ENCODE data around the gene PAPPA. TPM values are rescaled to one million over a fixed set of nuclear protein-coding genes. Genes with fewer than 3 reads are reported as not detected.

The PAPPA gene
- total RNA-seq, 2 experiments from 2014 or later = not detected

DNA sequence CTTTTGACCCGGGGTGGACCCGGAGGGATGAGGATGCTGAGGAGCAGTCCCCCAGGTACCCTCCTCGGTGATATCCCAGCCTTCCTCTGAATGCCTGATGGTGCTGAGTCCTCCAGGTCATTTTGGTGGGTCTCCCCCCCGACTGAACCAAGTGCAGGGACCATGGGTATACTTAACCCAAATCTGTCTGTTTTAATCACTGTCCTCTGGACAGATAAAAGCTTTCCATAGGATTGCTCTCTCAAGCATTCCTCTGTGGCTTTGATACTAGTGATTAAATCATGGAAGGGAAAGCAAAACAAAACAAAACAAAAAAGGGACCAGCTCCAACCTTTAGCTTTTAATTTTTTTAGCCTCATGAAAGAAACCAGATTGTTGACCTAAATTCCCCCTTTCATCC is 26.0 kb downstream of the PAPPA start:
- H3K4me1 Mint-ChIP-seq = no peaks in the 10 kb centered on the region
- no peak overlapping the region for H3K27ac Mint-ChIP-seq
- no peak for ATAC-seq (ENCODE audit: low read depth)

GRCh38 chr9:116181853-116182610 is 28.4 kb downstream of the PAPPA start:
- Mint-ChIP-seq H3K27ac (no peak overlapping the region), H3K27me3 (no peaks in the 10 kb centered on the region), H3K36me3 (no peaks in the 10 kb centered on the region), H3K4me1 (no peaks in the 10 kb centered on the region), H3K9me3 (no peaks in the 10 kb centered on the region), H3K4me3 (no peak overlapping the region)
- no peak for DNase-seq
- POLR2A ChIA-PET = no interaction called here
- no peak for ATAC-seq (ENCODE audit: low read depth)

More for the DNA sequence above, 26.0 kb downstream of the PAPPA start:
- POLR2A ChIA-PET = no interaction called here
- Mint-ChIP-seq H3K4me3 (no peak overlapping the region), H3K27me3 (no peaks in the 10 kb centered on the region), H3K36me3 (no peaks in the 10 kb centered on the region), H3K9me3 (no peaks in the 10 kb centered on the region)
- no peak for DNase-seq

DNA sequence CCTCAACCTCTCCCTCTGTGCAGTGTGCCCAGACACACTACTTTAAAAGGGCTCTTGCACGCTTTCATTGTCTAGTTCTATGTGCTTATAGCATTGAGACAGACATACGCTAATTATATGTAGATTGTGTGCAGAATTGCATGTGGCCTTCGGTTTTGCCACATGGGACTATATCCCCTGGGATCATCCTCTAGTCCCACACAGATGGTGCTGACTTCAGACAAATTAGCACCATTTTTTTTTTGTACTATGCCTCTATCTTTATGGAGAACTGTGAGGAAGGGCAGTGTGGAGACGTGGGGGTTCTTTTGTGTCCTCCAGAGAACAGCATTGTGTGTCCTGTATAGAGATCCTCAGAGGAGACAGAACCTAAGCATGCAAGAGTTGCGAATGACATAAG is 29.3 kb downstream of the PAPPA start:
- no peaks in the 10 kb centered on the region for H3K27me3 Mint-ChIP-seq

DNA sequence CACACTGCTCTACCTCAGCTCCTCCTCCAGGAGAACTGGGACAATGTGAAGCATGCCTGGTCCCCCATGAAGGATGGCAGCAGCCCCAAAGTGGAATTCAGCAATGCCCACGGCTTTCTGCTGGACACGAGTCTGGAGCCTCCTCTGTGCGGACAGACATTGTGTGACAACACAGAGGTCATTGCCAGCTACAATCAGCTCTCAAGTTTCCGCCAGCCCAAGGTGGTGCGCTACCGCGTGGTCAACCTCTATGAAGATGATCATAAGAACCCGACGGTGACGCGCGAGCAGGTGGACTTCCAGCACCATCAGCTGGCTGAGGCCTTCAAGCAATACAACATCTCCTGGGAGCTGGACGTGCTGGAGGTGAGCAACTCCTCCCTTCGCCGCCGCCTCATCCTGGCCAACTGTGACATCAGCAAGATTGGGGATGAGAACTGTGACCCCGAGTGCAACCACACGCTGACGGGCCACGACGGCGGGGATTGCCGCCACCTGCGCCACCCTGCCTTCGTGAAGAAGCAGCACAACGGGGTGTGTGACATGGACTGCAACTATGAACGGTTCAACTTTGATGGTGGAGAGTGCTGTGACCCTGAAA is 34.1 kb downstream of the PAPPA start:
- Mint-ChIP-seq H3K36me3 (no peaks in the 10 kb centered on the region), H3K27ac (no peak overlapping the region), H3K4me3 (no peak overlapping the region), H3K4me1 (no peaks in the 10 kb centered on the region), H3K27me3 (no peaks in the 10 kb centered on the region), H3K9me3 (no peaks in the 10 kb centered on the region)
- DNase-seq (no peak), ATAC-seq (ENCODE audit: low read depth) (no peak)
- POLR2A ChIA-PET = no interaction called here

More for the DNA sequence above, 29.3 kb downstream of the PAPPA start:
- H3K9me3 Mint-ChIP-seq = no peaks in the 10 kb centered on the region
- H3K36me3 Mint-ChIP-seq = no peaks in the 10 kb centered on the region
- POLR2A ChIA-PET = no interaction called here
- no peak overlapping the region for H3K27ac Mint-ChIP-seq
- DNase-seq (no peak), ATAC-seq (ENCODE audit: low read depth) (no peak)
- H3K4me3 Mint-ChIP-seq = no peak overlapping the region
- H3K4me1 Mint-ChIP-seq = no peaks in the 10 kb centered on the region

DNA sequence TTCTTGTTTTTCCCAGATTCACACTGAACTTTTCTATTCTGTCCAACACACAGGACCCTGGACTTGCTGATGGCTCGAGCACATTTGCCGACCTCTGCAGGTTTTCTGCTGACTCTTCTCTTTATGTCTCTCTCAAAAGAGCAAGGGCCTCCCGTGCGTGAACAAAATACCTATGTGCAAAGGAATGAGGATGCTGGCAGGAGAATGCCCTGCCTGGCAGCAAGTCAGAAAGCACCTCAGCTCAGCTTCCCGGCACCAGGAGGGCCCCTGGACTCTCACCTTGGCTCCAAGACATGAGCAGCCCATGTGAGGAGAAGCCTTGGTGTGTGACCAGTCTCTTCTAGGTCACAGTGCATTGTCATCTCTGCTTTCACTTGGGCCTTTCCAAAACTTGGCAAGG is 36.1 kb downstream of the PAPPA start:
- Mint-ChIP-seq H3K9me3 (no peaks in the 10 kb centered on the region), H3K27me3 (no peaks in the 10 kb centered on the region), H3K36me3 (no peaks in the 10 kb centered on the region), H3K4me3 (no peak overlapping the region), H3K27ac (no peak overlapping the region), H3K4me1 (no peaks in the 10 kb centered on the region)
- ATAC-seq (ENCODE audit: low read depth) (no peak), DNase-seq (no peak)
- POLR2A ChIA-PET = no interaction called here

DNA sequence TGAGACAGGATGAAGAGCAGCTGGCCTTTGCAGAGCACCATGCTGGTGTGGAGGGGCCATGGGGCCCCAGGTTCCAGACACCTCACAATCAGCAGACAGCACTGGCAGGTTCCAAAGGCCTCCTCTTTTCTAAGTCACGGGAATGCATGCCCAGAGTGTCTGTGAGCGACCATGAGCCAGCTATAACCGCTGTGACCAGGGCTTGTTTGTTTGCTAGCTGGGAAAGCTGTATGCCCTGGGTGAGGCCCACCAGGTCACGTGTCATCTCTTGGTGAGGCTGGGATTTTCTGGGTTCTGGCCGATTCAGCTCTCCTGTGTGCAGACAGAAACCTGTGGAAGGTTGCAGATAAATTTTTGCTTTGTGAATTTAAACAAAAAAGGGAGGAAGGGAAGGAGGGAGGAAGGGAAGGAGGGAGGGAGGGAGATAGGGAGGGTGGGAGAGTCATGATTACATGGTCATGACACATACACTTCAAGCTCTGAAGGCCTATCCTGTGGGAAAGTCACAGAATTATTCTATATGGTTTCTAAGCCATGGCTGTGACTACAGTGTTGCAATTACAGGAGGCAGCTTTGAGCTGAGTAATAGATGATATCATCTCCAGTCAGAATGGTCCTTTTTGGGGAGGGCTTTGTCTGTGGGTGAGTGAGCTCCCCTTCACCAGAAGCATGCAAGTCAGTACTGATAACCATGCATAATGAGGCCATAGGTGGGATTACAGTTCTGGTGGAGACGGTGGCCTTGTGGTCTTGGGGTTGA is 37.2 kb downstream of the PAPPA start:
- no peak for ATAC-seq (ENCODE audit: low read depth)

GRCh38 chr9:116191576-116192415 is 38.2 kb downstream of the PAPPA start:
- Mint-ChIP-seq H3K36me3 (no peaks in the 10 kb centered on the region), H3K27ac (no peak overlapping the region), H3K27me3 (no peaks in the 10 kb centered on the region), H3K9me3 (no peaks in the 10 kb centered on the region), H3K4me1 (no peaks in the 10 kb centered on the region), H3K4me3 (no peak overlapping the region)
- POLR2A ChIA-PET = no interaction called here
- DNase-seq (no peak), ATAC-seq (ENCODE audit: low read depth) (no peak)

More for the DNA sequence above, 37.2 kb downstream of the PAPPA start:
- Mint-ChIP-seq H3K4me1 (no peaks in the 10 kb centered on the region), H3K27ac (no peak overlapping the region), H3K27me3 (no peaks in the 10 kb centered on the region), H3K36me3 (no peaks in the 10 kb centered on the region), H3K9me3 (no peaks in the 10 kb centered on the region), H3K4me3 (no peak overlapping the region)
- no peak for DNase-seq
- POLR2A ChIA-PET = no interaction called here

DNA sequence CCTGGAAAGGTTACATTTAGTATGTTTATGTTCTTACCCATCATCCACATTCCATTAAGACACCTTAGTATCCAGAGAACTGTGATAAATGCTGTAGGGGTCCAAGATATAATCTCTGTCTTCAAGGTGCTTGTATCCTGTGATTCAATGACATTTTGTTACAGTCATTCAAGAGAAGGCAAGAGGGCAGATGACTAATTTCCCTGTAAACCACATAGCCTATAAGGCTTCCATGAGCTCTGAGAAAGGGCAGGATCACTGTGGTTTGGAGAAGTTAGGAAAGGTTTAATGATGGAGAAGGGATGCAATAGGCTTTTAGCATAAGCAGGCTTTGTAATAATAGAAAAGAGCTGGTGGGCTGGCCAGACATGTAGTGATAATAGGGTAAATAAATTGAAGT is 40.0 kb downstream of the PAPPA start:
- POLR2A ChIA-PET = no interaction called here
- no peaks in the 10 kb centered on the region for H3K36me3 Mint-ChIP-seq
- ATAC-seq (ENCODE audit: low read depth) (no peak), DNase-seq (no peak)
- H3K27ac Mint-ChIP-seq = no peak overlapping the region
- H3K4me3 Mint-ChIP-seq = no peak overlapping the region
- no peaks in the 10 kb centered on the region for H3K9me3 Mint-ChIP-seq
- H3K4me1 Mint-ChIP-seq = no peaks in the 10 kb centered on the region
- no peaks in the 10 kb centered on the region for H3K27me3 Mint-ChIP-seq

DNA sequence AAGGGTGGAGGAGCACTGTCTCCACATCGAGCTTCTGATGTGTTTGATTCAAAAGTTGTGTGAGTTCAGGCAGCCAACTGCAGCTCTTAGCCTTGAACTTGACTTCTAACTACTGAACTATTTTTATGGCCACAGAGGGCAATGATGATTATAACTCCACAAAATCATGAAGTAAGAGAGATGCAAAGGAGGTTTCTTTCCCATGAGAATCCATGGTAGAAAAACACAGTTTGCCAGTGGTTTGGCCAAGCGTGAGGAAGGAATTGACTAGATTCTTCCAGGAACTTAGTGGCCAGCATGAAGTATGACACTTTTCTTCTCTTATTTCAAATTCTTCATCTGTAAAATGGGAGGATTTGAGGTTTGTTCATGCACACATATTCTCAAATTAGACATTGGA is 43.2 kb downstream of the PAPPA start:
- DNase-seq = no peak
- Mint-ChIP-seq H3K27me3 (no peaks in the 10 kb centered on the region), H3K36me3 (no peaks in the 10 kb centered on the region), H3K4me1 (no peaks in the 10 kb centered on the region), H3K4me3 (no peak overlapping the region), H3K9me3 (no peaks in the 10 kb centered on the region), H3K27ac (no peak overlapping the region)
- POLR2A ChIA-PET = no interaction called here
- no peak for ATAC-seq (ENCODE audit: low read depth)

GRCh38 chr9:116198344-116198743 is 44.8 kb downstream of the PAPPA start:
- POLR2A ChIA-PET = no interaction called here

DNA sequence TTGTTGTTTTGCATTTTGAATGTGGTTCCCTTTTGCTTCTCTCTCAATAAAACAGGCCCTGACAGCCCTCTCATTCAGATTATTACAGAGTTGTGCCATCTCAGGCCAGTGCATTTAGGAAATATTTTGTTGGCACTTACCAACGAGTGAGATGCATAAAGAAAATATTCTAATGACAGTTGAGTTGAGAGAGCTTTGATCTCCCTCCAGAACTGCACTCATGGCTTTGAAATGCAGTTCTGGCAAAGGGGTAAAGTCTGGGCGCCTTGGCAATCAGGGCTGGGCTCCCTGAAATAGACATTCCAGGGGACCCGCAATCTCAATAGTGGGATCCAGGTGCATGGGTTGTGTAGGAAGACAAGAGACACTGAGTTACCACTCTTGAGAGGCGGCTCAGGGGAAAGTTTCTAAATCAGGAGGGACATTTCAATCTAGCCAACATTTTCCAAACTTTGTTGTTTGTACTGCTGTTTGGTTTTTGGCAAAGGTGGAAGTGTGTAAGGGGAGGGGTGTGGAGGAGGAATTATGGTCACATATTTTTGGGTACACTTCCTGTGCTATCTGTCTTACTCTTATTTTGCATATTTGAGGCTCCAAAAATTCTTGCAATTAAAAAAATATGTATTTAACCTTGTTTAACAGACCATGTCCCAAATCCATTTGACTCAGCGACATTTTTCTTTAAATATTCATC is 48.8 kb downstream of the PAPPA start:
- H3K36me3 Mint-ChIP-seq = no peaks in the 10 kb centered on the region
- H3K4me1 Mint-ChIP-seq = no peaks in the 10 kb centered on the region
- ATAC-seq (ENCODE audit: low read depth) (no peak), DNase-seq (no peak)
- POLR2A ChIA-PET = no interaction called here
- no peaks in the 10 kb centered on the region for H3K27me3 Mint-ChIP-seq
- peaks cover 3% of the 10 kb centered on the region for H3K9me3 Mint-ChIP-seq
- H3K27ac Mint-ChIP-seq = no peak overlapping the region
- no peak overlapping the region for H3K4me3 Mint-ChIP-seq

More at GRCh38 chr9:116198344-116198743, 44.8 kb downstream of the PAPPA start:
- ATAC-seq (ENCODE audit: low read depth) (no peak), DNase-seq (no peak)
- H3K4me1 Mint-ChIP-seq = no peaks in the 10 kb centered on the region
- H3K27me3 Mint-ChIP-seq = no peaks in the 10 kb centered on the region
- H3K4me3 Mint-ChIP-seq = no peak overlapping the region
- H3K9me3 Mint-ChIP-seq = no peaks in the 10 kb centered on the region
- H3K36me3 Mint-ChIP-seq = no peaks in the 10 kb centered on the region
- no peak overlapping the region for H3K27ac Mint-ChIP-seq

DNA sequence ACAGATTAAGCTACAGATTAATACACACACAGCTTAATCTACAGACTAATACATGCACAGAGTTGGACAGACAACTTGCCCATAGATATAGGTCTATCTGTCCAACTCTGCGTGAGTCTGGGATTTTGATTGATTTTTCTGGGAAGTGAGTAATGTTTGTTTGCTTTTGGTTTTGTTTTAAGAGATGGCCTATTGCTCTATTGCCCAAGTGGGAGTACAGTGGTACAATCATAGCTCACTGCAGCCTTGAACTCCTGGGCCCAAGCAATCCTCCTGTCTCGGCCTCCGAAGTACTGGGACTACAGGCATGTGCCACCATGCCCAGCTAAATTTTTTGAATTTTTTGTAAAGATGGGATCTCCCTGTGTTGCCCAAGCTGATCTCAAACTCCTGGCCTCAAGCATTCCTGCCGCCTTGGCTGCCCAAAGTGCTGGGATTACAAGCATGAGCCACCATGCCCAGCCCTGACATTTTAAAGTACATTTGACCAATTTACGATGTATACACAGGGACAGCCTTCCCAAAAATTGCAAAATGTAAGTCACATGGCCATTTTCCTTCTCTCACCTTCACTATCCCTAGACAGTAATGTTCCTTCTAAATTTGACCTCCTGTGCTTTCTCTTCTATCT is 50.8 kb downstream of the PAPPA start:
- H3K4me3 Mint-ChIP-seq = no peak overlapping the region

More for the DNA sequence above, 50.8 kb downstream of the PAPPA start:
- H3K27me3 Mint-ChIP-seq = no peaks in the 10 kb centered on the region
- no peak for ATAC-seq (ENCODE audit: low read depth)
- H3K4me1 Mint-ChIP-seq = no peaks in the 10 kb centered on the region
- DNase-seq = no peak
- H3K9me3 Mint-ChIP-seq = peaks cover 3% of the 10 kb centered on the region
- POLR2A ChIA-PET = no interaction called here
- H3K36me3 Mint-ChIP-seq = no peaks in the 10 kb centered on the region
- no peak overlapping the region for H3K27ac Mint-ChIP-seq
